ENCODE data around the gene MAD2L1BP.

Gene MAD2L1BP

DNA sequence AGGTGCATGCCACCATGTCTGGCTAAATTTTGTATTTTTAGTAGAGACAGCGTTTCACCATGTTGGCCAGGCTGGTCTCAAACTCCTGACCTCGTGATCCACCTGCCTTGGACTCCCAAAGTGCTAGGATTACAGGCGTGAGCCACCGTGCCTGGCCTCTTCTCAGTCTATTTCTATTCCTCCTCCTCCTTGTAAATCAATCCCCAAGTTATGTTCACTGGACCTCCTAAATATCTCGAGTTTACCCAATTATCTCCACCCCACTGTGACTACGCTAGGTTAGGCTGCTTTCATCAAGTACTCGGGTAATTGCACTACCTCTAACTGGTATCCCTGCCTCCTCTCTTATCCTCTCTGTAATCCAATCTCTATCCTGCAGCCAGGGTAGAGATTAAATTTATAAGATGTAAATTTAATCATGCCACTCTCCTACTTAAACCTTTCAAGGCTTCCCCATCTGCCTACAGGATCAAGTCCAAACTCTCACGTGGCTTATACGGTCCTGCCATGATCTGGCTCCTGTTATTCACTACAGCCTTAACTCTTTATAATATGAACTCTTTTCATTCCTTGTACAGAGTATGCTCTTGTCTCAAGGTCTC is 837 bp upstream of the MAD2L1BP start:
- H3K4me3 ChIP-seq (ENCODE audit: low read length): no peak overlapping the region

GRCh38 chr6:43636308-43636659 is 644 bp downstream of the MAD2L1BP start:
- no peak for DNase-seq (ENCODE audit: low read depth)
- TF ChIP-seq, protein P1, sequence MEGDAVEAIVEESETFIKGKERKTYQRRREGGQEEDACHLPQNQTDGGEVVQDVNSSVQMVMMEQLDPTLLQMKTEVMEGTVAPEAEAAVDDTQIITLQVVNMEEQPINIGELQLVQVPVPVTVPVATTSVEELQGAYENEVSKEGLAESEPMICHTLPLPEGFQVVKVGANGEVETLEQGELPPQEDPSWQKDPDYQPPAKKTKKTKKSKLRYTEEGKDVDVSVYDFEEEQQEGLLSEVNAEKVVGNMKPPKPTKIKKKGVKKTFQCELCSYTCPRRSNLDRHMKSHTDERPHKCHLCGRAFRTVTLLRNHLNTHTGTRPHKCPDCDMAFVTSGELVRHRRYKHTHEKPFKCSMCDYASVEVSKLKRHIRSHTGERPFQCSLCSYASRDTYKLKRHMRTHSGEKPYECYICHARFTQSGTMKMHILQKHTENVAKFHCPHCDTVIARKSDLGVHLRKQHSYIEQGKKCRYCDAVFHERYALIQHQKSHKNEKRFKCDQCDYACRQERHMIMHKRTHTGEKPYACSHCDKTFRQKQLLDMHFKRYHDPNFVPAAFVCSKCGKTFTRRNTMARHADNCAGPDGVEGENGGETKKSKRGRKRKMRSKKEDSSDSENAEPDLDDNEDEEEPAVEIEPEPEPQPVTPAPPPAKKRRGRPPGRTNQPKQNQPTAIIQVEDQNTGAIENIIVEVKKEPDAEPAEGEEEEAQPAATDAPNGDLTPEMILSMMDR (conservative IDR thresholded peaks at IDR 0.05; ENCODE audit: low read depth, low read length): no peak
- peak overlapping the region; percentile 96 for H3K4me3 ChIP-seq (ENCODE audit: low read length)

More for the DNA sequence above, 837 bp upstream of the MAD2L1BP start:
- no peak for DNase-seq (ENCODE audit: low read depth)
- TF ChIP-seq, protein P1 (conservative IDR thresholded peaks at IDR 0.05; ENCODE audit: low read depth, low read length): no peak

- TF ChIP-seq, protein P1 (conservative IDR thresholded peaks at IDR 0.05; ENCODE audit: low read depth, low read length): no peak
- H3K4me3 ChIP-seq (ENCODE audit: low read length): no peak overlapping the region
- DNase-seq (ENCODE audit: low read depth): no peak
Observed at GRCh38 chr6:43639984-43640800, 4.6 kb downstream of the MAD2L1BP start.

DNA sequence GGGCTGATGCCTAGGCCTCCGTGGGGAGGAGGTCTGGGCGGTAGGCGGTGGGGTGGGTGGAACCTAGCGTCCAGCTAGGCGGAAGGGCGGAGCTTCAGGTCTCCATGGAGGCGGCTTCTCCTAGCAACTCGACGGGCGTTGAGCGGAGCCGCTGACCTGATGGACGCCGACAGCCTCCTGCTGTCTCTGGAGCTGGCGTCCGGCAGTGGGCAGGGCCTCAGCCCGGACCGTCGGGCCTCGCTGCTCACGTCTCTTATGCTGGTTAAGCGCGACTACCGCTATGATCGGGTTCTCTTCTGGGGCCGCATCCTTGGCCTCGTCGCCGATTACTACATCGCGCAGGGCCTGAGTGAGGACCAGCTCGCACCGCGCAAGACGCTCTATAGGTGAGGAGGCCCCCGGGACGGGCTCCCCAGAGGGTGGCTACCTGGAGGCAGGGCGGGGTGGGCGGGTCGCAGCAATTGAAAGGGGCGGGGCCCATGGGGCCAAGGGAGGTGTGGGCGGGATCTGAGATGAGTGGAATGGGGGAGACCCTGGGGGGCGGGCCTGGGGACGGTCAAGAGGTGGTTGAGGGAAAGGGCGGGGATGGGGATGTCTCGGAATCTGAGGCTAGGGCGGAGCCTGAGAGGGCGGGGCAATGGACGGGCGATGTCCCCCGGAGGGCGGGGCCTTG is 9.4 kb downstream of the MAD2L1BP start, which contains the start of gene RSPH9:
Gene RSPH9 (plus strand): TSS at position 97 of the 673 bp plus-strand sequence. CDS start 63 bp downstream, at position 160.
- peak within 1 kb of the TSS; percentile 65 for H3K4me3 ChIP-seq (ENCODE audit: low read length)
- TF ChIP-seq, protein P1 (conservative IDR thresholded peaks at IDR 0.05; ENCODE audit: low read depth, low read length): no peak
- no peak for DNase-seq (ENCODE audit: low read depth)

- no peak for DNase-seq (ENCODE audit: low read depth)
- TF ChIP-seq, protein P1 (conservative IDR thresholded peaks at IDR 0.05; ENCODE audit: low read depth, low read length): no peak
- H3K4me3 ChIP-seq (ENCODE audit: low read length): peak overlapping the region; percentile 65
Observed at GRCh38 chr6:43645613-43645964, 9.9 kb downstream of the MAD2L1BP start.

GRCh38 chr6:43647613-43648012 is 12.0 kb downstream of the MAD2L1BP start:
- H3K4me3 ChIP-seq (ENCODE audit: low read length): no peak overlapping the region
- TF ChIP-seq, protein P1 (conservative IDR thresholded peaks at IDR 0.05; ENCODE audit: low read depth, low read length): no peak
- no peak for DNase-seq (ENCODE audit: low read depth)
